Activated CD4-positive, CD25-positive, alpha-beta regulatory T cell (primary cell): ENCODE results near the gene SH3TC2.

ENCODE experiments used
- DNase-seq, 4 experiments: peaks; one replicate each; lab custom pipeline; 2025; lab: John Stamatoyannopoulos, UW

Gene SH3TC2

GRCh38 chr5:148969291-148969690 lies 93.6 kb downstream of the SH3TC2 start:
- no peak for DNase-seq

- no peak for DNase-seq
Observed at GRCh38 chr5:148968311-148968710, 94.6 kb downstream of the SH3TC2 start.

DNA sequence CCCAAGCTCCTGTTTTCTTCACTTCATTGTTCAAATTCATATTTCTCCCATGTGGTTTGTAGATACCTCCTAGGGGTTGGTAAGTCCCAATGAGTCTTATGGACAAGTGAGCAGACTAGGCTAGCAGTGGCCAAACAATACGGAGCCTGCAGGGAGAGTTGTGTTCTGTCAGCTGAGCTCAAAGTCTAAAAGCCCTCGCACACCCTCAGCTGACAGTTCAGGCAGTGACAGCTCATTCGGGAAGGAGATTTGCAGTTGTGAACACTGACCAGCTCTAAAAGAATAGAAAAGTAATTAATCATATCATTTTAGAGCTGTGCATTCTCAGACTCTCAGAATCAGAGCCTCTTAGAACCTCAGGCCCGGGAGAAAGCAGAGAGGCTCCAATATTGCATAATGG lies 95.1 kb downstream of the SH3TC2 start:
- DNase-seq: no peak

DNA sequence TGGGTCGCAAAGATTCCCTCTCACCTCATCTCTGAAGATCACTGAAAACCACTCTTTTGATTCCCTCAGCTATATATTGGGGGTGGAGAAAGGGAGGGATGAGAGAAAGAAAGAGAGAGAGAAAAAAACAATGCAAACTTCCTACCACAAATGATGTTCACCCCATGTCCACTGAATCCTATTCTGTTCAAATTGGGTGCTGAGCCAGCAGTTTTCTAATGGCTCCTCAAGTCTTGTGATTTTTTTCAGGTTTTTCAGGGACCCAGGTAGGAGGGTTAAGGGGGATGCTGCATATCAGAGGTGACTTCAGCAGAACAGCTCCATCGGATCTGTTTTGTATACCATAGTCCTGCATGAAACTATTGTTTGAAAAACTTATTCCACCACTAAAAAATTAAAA lies 95.9 kb downstream of the SH3TC2 start:
- DNase-seq: no peak

- no peak for DNase-seq
Observed at GRCh38 chr5:148966348-148966747, 96.5 kb downstream of the SH3TC2 start.

DNA sequence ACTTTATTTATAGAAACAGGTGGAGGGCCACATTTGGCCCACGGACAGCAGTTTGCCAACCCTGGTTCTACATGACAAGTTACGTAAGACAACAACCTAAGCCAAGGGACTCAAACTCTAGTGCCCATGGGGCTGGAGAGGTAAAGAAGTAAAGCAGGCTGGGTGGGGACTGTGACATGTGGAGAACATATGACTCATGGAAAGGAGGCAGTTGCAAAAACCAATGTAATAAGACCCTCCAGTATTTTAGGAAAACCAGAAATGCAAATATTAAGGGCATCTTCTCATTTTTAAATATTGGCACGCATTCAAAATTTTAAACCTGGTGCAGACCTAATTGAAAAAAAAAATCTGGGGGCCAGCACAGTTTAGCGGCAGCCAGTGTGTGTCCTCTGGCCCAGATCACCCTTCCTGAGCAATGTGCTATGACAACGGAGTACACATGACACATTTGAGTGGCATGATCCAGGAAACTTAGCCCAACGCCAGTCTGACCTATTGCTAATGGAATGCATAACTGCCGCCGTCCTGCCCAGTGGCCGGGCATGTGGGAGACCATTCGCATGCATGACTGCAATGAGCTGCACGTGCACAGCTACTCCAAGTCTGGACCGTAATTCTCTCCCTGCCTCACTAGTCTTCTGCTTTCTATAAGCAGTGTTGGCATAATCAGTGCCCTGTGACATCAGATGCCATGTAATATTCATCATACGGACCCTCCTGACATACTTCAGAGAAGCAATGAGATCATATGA lies 97.2 kb downstream of the SH3TC2 start:
- no peak for DNase-seq

GRCh38 chr5:148963664-148964063 lies 99.2 kb downstream of the SH3TC2 start:
- no peak for DNase-seq

GRCh38 chr5:148962761-148963324 lies 100.0 kb downstream of the SH3TC2 start:
- DNase-seq: no peak

- no peak for DNase-seq
Observed at GRCh38 chr5:148962200-148962550, 100.7 kb downstream of the SH3TC2 start.

- no peak for DNase-seq
Observed at GRCh38 chr5:148961261-148962199, 101.3 kb downstream of the SH3TC2 start.

GRCh38 chr5:148960070-148960769 lies 102.6 kb downstream of the SH3TC2 start:
- no peak for DNase-seq

DNA sequence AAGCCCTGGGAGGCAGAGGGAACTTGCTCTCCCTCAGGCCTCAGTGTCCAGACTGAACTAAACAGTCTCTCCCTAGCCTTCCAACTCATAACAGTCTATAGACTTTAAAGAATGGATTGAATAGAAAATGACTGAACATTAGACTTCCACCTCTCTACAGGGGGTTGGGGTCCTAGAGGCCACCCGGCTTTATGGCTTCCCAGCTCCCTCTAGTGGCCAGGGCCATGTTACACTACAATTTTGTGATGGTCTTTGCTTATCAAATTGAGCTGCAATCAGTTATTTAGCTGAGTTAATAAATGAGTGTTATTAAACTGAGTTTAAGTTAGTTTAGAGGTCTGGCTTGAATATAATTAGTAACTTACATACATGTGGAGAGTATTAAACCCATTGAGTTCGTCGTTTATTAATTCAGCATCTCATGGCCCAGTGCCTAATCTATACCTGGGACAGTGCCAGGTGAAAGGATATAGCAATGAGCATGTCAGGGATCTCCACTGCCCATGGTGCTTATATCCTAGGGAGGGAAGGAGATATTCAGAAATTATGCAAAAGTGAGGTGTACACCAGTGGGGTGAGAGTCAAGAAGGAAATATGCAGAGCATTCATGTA lies 105.2 kb downstream of the SH3TC2 start:
- peak in 1 of 4 experiments; percentile 6 for DNase-seq

GRCh38 chr5:148956477-148957385 lies 106.1 kb downstream of the SH3TC2 start:
- no peak for DNase-seq
